Astrocyte of the hippocampus (primary cell): Measurements from ENCODE around the gene EIF4E2.
"Not testable (repeated sequence)": the region's sequence is repeated elsewhere in the genome, so short reads cannot be mapped to it uniquely, and the experiment has no call there.

ENCODE experiments used
- DNase-seq: peaks from one replicate; pipeline ENCODE4 v3.0.0; 2011; ENCODE audit warnings: low read depth, low spot score

Gene EIF4E2

DNA sequence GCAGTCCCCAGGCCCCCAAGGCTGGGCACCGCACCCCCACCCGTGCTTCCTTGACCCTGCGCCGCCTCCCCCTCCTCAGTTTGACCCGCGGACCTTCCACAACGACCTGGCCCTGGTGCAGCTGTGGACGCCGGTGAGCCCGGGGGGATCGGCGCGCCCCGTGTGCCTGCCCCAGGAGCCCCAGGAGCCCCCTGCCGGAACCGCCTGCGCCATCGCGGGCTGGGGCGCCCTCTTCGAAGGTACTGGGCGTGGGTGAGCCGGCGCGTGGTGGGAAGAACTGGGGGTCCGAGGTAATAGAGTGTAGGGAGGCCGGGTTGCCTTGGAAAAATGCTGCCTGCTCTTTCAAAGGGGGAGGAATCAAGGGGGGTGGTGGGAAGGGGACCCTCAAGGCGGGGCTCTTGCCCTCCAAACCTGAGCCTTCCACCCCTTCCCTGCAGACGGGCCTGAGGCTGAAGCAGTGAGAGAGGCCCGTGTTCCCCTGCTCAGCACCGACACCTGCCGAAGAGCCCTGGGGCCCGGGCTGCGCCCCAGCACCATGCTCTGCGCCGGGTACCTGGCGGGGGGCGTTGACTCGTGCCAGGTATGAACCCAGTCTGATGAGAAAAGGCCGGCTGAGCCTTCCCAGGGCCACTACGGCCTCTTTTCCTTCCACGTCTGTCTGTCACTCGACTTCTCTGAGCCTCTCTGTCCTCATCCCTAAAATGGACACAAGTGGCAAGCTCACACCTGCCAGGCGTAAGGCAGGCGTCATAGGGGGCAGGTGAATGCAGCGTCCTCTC lies 27.7 kb upstream of the EIF4E2 start:
- no peak for DNase-seq

DNA sequence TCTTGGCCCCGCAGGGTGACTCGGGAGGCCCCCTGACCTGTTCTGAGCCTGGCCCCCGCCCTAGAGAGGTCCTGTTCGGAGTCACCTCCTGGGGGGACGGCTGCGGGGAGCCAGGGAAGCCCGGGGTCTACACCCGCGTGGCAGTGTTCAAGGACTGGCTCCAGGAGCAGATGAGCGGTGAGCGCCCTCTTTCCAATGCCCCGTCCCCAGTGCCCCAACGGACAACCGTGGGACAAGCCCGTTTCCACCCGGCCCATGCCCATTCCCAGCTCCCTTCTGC lies 27.1 kb upstream of the EIF4E2 start:
- peak; percentile 18 for DNase-seq

DNA sequence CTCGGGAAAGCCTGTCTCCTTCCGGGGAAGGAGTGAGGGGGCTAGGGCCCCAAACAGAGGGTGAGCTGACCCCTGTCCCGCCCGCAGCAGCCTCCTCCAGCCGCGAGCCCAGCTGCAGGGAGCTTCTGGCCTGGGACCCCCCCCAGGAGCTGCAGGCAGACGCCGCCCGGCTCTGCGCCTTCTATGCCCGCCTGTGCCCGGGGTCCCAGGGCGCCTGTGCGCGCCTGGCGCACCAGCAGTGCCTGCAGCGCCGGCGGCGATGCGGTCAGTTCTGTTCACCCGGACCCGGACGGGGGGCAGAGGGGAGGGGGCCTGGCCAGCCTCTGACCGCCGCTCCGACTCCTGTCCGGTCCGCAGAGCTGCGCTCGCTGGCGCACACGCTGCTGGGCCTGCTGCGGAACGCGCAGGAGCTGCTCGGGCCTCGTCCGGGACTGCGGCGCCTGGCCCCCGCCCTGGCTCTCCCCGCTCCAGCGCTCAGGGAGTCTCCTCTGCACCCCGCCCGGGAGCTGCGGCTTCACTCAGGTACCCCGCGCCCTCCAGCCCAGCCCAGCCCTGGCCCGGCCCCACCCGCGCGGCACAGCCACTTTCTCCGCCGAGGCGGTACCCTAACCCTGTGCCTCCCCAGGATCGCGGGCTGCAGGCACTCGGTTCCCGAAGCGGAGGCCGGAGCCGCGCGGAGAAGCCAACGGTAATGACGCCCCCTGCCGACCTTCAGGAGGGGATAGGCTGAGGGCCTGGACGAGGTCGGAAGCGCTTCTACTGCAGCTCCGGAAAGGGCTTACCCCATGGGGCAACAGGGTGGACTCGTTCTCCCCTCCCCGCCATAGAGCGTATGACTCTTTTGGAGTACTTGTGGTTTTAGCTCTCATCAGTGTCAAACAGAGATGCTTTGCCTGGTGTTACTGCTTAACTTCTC lies 26.5 kb upstream of the EIF4E2 start:
- DNase-seq: peak; percentile 71

DNA sequence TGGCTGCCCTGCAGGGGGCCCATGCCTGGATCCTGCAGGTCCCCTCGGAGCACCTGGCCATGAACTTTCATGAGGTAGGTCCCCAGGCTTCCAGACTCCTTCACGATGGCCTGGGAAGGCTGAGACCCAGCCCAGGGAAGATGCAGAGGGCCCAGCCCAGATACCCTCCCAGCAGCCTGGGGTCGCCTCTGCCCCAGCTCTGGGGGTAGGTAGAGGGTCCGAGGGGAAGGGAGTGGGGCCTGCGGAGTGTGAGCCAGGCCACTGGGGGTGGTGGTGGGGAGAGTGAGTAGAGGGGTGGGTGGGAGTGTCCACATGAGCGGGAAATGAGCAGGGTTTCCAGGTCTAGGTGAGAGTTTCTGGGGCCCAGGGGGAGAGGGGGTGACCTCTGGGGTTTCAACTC lies 25.7 kb upstream of the EIF4E2 start:
- no peak for DNase-seq

DNA sequence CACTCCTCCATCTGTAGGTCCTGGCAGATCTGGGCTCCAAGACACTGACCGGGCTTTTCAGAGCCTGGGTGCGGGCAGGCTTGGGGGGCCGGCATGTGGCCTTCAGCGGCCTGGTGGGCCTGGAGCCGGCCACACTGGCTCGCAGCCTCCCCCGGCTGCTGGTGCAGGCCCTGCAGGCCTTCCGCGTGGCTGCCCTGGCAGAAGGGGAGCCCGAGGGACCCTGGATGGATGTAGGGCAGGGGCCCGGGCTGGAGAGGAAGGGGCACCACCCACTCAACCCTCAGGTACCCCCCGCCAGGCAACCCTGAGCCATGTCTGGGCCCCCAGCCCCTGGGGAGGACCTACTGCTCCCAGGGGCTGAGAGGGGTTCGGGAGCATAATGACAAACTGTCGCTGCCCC lies 25.3 kb upstream of the EIF4E2 start:
- no peak for DNase-seq

DNA sequence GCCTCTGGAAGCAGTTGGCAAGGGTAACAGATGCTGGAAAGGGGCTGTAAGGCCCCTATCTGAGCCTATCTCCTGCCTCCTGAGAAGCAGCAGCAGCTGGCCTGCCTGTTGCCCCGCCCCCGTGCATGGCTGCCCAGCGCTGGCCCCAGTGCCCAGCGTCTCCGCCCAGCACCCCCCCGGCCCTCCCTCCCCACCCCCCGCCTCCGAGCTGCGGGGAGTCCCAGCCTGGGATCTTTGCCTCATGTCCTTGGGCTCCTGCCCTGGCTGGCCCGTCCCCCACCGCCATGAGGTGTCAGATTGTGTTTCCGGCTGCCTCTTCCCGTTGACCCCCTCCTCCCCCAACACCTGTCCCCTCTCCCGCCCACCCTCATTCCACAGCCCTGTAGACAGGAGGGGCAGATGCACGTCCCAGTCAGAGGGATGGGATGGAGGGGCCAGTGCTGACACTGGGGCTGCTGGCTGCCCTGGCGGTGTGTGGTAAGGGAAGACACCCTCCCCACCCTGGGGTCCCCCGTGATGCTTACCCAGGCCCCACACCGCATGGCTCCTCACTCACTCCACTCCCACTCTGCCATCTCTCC lies 24.6 kb upstream of the EIF4E2 start, which contains the start of gene CHRND:
Gene CHRND, plus strand, starts transcription at position 370 of the 581 bp plus-strand sequence. Its CDS starts 56 bp downstream, at position 426.
- peak; percentile 15 for DNase-seq

DNA sequence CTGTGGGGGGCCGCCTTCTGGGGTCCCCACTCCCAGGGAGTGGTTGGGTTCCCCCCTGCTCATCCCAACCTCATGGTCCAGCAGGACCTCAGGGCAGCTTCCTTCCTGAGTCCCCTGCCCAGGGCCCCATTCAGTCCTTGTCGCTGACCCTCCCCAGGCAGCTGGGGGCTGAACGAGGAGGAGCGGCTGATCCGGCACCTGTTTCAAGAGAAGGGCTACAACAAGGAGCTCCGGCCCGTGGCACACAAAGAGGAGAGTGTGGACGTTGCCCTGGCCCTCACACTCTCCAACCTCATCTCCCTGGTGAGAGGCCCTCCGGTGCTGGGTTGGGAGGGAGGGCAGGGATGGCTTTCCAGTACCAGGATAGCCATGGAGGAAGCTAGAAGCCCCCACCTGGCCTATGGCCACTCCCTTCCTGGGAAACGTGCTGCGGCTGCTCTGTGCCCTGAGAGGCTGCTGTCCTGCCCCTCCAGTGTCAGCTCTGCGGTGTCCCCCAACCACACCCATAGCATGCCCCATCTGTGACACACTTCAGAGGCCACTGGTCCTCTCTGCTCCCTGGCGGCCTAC lies 24.0 kb upstream of the EIF4E2 start:
- no peak for DNase-seq

DNA sequence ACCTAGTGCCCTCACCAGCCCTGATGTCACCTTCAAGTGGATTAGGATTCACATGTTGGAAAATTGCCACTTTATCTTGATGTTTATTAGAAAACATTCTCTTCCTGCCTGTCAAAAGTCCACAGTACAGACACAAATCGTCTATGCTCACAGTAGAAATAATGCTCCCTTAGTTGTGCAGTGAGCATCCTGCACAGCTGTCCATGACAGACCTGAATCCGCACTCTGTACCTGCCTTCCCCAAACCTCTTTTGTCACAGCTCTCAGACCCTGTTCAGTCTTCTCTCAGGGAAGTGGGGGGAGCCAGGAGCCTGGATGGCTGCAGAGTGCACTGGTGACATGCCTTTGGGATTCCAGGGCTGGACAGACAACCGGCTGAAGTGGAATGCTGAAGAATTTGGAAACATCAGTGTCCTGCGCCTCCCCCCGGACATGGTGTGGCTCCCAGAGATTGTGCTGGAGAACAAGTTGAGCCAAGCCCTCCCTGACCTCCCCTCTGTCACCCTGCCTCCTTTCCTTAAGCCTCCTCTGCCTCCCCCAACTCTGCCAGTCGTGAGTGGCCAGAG lies 22.5 kb upstream of the EIF4E2 start:
- no peak for DNase-seq

DNA sequence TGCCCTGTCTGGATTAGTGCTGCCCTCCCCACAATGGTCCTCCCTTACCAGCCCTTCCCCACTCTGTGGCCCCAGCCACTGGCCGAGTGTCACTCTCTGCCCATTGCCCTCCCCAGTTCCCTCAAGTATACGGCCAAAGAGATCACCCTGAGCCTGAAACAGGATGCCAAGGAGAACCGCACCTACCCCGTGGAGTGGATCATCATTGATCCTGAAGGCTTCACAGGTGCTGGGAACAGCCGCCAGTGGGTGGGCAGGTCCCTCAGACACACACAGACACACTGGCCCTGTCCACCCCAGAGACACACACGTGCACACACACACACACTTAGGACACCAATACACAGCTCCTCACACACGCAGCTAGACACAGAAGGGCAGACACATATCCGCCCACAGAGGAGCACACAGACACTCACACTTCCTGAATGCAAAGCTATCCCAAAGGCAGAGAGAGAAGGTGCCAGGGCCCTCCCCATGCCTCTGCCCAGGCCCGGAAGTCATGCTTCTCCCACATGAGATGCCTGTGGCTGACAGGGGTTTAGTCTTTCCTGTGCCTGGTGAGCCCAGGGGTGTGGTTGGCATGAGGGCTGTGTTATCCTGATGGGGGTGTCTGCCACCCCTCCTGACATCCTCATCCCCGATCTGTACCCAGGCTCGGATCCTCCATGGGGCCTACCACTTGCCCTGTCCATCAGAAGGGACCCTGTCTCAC lies 21.6 kb upstream of the EIF4E2 start:
- DNase-seq: no peak

DNA sequence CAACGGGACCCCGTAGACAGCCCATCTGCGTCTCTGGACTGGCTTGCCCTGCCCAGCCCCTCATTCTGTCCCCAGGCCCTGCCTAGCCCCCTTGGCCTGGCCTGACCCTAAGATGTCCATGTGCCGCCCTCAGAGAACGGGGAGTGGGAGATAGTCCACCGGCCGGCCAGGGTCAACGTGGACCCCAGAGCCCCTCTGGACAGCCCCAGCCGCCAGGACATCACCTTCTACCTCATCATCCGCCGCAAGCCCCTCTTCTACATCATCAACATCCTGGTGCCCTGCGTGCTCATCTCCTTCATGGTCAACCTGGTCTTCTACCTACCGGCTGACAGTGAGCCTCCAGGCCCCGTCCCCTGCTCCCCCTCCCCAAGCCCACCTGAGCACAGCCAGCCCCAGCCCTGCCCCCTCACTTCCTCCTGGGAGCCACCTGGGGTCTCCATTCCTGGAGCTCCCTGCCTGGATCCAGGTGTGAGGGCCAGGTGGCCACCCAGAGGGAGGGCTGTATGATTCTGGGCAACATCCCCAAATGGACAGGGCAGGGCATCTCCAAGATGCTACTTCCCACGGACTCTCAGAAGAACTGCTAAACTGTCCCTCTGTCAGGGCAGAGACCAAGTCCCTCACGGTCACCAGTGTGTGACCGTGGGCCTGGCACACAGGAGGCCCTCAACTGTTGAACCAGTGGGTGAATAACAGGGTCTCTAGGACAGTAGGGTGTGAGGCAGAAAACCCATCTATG lies 20.5 kb upstream of the EIF4E2 start:
- DNase-seq: no peak

DNA sequence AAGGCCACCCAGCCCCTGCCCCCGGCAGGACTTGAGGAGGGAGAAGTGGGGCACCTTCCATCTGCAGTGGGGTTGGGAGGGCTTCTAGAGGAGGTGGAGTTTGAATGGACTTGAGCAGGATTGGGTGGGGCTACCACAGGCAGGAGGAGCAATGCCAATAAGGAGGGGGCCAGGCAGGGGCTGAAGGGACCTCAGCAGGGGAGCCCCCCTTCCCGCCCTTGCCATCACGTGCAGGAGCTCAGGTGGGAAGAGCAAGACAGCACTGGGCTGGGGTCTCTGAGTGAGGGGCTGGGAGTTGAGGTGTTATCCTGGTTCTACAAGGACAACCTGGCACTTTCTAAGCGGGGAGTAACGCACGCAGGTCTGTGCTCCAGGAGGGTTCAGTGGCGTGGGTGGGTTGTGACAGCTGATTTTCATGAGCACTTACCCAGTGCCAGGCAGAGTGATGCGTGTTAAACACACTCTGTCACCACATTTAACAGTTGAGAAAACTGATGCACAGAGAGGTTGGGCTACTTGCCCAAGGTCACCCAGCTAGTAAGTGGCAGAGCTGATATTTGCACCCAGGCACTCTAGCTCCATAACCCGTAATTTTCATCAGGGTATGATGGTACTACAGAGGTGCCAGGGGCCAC lies 19.7 kb upstream of the EIF4E2 start:
- DNase-seq: no peak

DNA sequence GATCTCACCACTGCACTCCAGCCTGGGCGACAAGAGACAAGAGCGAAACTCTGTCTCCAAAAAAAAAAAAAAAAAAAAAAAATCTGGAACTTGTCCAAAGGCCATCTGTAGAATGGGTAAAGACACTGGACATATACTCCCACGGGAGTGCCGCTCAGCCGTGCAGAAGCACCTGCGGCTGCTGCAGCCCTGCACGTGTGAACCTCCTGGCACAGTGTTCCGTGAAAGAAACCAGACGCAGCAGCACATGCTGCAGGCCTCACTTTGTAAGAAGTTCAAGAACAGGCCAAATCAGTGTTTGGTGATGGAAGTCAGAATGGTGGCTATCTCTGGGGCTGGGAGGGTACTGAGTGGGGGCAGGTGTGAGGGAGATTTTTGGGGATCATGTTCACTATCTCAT lies 18.1 kb upstream of the EIF4E2 start:
- DNase-seq: no peak

DNA sequence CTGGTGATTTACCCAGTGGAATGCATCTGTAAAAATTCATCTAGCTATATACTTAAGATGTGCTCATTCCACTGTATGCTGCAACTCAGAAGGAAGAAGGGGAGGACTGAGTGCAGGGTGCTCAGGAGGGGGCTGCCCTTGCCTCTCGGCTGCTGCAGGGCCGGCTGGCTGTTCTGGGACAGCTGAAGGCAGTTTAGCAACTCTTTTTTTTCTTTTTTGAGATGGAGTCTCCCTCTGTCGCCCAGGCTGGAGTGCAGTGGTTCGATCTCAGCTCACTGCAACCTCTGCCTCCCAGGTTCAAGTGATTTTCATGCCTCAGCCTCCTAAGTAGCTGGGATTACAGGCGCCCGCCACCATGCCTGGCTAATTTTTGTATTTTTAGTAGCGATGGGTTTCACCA lies 17.7 kb upstream of the EIF4E2 start:
- not testable (repeated sequence) for DNase-seq

DNA sequence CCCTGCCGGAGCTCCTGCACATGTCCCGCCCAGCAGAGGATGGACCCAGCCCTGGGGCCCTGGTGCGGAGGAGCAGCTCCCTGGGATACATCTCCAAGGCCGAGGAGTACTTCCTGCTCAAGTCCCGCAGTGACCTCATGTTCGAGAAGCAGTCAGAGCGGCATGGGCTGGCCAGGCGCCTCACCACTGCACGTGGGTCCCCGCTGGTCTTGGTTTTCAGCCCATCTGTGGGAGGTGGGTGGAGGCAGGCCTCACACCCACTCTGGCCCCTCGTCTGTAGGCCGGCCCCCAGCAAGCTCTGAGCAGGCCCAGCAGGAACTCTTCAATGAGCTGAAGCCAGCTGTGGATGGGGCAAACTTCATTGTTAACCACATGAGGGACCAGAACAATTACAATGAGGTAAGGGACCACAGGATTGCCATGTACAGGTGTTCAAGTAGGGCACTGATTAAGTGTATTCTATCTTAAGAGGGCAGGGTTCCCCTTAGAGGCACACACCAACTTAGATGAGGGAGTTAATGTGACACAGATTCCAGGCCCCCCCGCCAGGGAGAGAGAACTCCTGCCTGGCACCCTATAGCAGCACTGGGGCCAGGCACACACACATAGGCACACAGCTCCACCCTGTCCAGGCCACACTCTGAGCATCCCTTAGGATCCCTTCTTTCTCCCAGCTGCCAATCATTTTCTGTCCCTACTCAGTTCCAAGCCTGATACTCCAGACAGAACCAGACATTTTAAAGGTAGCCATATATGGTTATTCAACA lies 16.4 kb upstream of the EIF4E2 start:
- no peak for DNase-seq

DNA sequence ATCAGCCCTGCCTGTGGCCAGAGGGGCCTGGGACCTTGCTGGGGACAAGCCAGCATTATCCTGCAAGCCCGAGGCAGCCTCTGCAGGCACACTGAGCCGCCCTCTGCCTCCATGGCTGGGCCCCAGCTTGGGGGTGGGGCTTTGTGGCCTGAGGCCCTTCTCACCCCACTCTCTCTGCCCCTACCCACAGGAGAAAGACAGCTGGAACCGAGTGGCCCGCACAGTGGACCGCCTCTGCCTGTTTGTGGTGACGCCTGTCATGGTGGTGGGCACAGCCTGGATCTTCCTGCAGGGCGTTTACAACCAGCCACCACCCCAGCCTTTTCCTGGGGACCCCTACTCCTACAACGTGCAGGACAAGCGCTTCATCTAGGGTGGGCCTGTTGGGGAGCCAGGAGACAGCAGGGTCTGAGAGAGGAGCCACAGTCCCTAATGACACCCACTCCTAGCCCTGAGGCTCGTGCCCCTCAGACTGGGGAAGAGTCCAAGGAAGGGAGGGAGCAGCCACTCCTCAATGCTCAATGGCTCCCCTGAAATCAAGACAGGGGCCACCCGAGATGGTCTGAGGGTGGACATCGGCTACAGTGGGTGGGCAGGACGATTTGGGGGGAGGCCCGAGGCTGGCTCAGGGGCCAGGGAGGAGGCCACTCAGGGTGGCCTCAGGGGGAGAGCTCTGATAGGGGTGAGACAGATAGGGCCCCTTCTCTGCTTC lies 15.4 kb upstream of the EIF4E2 start:
- DNase-seq: no peak

DNA sequence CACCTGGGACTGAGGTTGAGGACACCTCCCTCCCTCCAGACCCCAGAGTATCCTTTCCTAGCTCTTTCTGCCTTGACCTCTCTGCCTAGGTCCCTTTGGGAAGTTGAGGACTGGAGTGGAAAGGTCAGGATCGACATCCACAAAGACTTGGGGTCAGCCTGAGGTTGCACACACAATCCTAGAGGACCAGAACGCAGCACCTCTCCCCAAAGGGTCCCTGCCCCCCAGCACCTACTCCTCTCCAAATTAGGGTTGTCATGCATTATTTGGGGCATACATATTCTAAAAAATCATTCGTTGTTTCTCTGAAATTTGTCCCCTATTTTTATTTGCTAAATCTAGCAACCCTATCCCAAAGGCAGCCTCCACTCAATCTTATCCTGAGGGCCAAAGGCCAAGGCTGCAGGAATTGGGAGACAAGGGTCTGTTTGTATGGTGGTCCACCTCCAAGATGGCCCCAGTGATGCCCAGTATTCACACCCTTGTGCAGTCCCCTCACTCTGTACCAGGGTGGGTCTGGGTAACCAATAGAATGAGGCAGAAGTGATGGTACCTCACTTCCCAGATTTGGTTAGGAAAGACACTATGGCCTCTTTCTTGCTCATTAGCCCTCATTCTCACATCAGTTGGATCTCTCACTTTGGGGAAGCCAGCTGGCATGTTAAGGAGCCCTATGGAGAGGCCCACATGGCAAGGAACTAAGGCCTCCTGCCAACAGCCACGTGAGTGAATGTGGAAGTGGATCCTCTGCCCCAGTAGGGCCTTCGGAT lies 14.5 kb upstream of the EIF4E2 start:
- DNase-seq: no peak

DNA sequence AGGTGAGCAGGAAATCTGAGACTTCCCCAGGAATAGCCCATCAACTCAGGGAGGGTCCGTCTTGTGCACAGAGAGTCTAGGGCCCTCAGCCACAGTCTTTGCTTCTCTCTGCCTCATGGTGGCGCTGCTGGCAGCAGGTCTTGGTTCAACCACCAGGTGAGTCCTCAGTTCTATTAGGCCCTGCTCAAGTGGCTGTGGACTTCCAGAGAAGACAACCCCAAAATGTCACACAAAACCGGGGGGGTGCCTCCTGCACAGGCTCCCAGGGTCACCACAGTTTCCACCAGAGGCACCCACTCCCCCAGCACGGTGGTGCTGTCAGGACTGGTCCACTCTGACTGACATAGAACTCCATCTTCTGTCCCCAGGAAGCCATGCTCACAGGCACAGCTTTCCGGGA lies 13.4 kb upstream of the EIF4E2 start:
- no peak for DNase-seq

DNA sequence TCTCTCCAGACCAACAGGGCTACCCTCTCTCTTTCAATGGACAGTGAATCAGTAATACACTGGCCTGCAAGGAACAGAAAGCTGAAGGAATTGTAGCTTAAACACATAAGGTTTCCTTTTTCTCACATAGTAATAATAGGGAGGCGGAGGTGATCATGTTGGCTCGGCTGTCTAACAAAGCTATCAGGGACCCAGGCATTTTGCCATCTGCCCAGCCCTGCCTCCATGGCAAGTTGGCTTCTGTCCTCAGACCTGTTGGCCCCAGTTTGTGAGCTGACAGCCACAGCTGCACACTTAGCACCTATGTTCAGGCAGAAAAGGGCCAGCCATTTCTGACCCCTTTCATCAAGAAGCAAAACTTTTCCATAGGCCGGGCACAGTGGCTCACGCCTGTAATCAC lies 13.0 kb upstream of the EIF4E2 start:
- no peak for DNase-seq
